WTC11 (cell line): ENCODE measurements around the gene ZFP3. TPM values are rescaled to one million over a fixed set of nuclear protein-coding genes. Genes with fewer than 3 reads are reported as not detected.

ENCODE experiments used
- ATAC-seq: fragments of 200-7000 bp; cut with Tn5 transposase; 2 replicates; pipeline ENCODE4 v1.10.0; 2021; ENCODE audit warnings: mild to moderate bottlenecking, moderate library complexity
- CTCF ChIA-PET: fragments of 300-600 bp; sonication (Branson Sonifier 250); formaldehyde crosslinking; loops from one replicate; lab custom pipeline; 2021; ENCODE audit warnings: antibody characterized with exemption; lab: Charles Lee
- POLR2A ChIA-PET: fragments of 350-600 bp; sonication (Branson Sonifier 250); formaldehyde crosslinking; loops from one replicate; lab custom pipeline; 2021; ENCODE audit warnings: antibody characterized with exemption; lab: Charles Lee
- DNase-seq: peaks from one replicate; pipeline ENCODE4 v3.0.0; 2021; ENCODE audit warnings: low spot score
- H3K27ac Mint-ChIP-seq: 2 replicates; pipeline ENCODE4 v1.8.0; 2021; ENCODE audit warnings: mixed read lengths
- H3K27me3 Mint-ChIP-seq: 2 replicates; pipeline ENCODE4 v1.8.0; 2021; ENCODE audit warnings: low read depth, mild to moderate bottlenecking, moderate library complexity, mixed read lengths
- H3K36me3 Mint-ChIP-seq: 2 replicates; pipeline ENCODE4 v1.8.0; 2021; ENCODE audit warnings: mixed read lengths
- H3K4me1 Mint-ChIP-seq: 2 replicates; pipeline ENCODE4 v1.8.0; 2022; ENCODE audit warnings: mixed read lengths
- H3K4me3 Mint-ChIP-seq: 2 replicates; pipeline ENCODE4 v1.8.0; 2021; ENCODE audit warnings: mild to moderate bottlenecking, moderate library complexity, mixed read lengths
- H3K9me3 Mint-ChIP-seq: 2 replicates; pipeline ENCODE4 v1.8.0; 2021; ENCODE audit warnings: mixed read lengths
- AR ChIP-seq: fragments of 250-450 bp; sonication (Bioruptor Pico); IDR thresholded peaks from 2 replicates; pipeline ENCODE4 v1.9.0; 2021; ENCODE audit warnings: mild to moderate bottlenecking
- ATF1 ChIP-seq: sonication (generic); formaldehyde crosslinking; IDR thresholded peaks from 2 replicates; pipeline ENCODE4 v1.8.1; 2023; ENCODE audit warnings: mild to moderate bottlenecking, moderate library complexity, missing genetic modification reagents
- ATF2 ChIP-seq: sonication (generic); formaldehyde crosslinking; IDR thresholded peaks from 2 replicates; pipeline ENCODE4 v1.8.1; 2022; ENCODE audit warnings: low read depth, missing genetic modification reagents, borderline replicate concordance
- ATF3 ChIP-seq: sonication (generic); formaldehyde crosslinking; conservative IDR thresholded peaks from 2 replicates; pipeline ENCODE4 v1.8.1; 2022; ENCODE audit warnings: mild to moderate bottlenecking, missing genetic modification reagents
- CDX4 ChIP-seq: fragments of 250-450 bp; sonication (Bioruptor Pico); IDR thresholded peaks from 2 replicates; pipeline ENCODE4 v1.9.0; 2021; ENCODE audit warnings: moderate library complexity, mild to moderate bottlenecking, inconsistent platforms, borderline replicate concordance
- CREM ChIP-seq: sonication (generic); formaldehyde crosslinking; IDR thresholded peaks from 2 replicates; pipeline ENCODE4 v1.8.1; 2022; ENCODE audit warnings: mild to moderate bottlenecking, missing genetic modification reagents, moderate library complexity
- E2F5 ChIP-seq: sonication (generic); formaldehyde crosslinking; IDR thresholded peaks from 2 replicates; pipeline ENCODE4 v1.8.1; 2022; ENCODE audit warnings: mild to moderate bottlenecking, moderate library complexity, missing genetic modification reagents
- EMX1 ChIP-seq: fragments of 250-450 bp; sonication (Bioruptor Pico); IDR thresholded peaks from 2 replicates; pipeline ENCODE4 v1.8.0; 2021; ENCODE audit warnings: mild to moderate bottlenecking
- GABPB1 ChIP-seq: sonication (generic); formaldehyde crosslinking; IDR thresholded peaks from 2 replicates; pipeline ENCODE4 v1.8.1; 2023; ENCODE audit warnings: mild to moderate bottlenecking, missing genetic modification reagents
- GTF2I ChIP-seq: fragments of 250-450 bp; sonication (Bioruptor Pico); conservative IDR thresholded peaks from 2 replicates; pipeline ENCODE4 v1.4.0; 2021; ENCODE audit warnings: mild to moderate bottlenecking
- HMGA2 ChIP-seq: fragments of 250-450 bp; sonication (Bioruptor Pico); IDR thresholded peaks from 2 replicates; pipeline ENCODE4 v1.4.0; 2021; ENCODE audit warnings: mild to moderate bottlenecking, moderate library complexity
- IRF2 ChIP-seq: sonication (generic); formaldehyde crosslinking; IDR thresholded peaks from 2 replicates; pipeline ENCODE4 v1.8.0; 2022; ENCODE audit warnings: low read depth, missing genetic modification reagents, borderline replicate concordance
- MYBL2 ChIP-seq: sonication (generic); formaldehyde crosslinking; IDR thresholded peaks from 2 replicates; pipeline ENCODE4 v1.8.1; 2023; ENCODE audit warnings: mild to moderate bottlenecking, moderate library complexity, missing genetic modification reagents
- NR1H2 ChIP-seq: sonication (generic); formaldehyde crosslinking; IDR thresholded peaks from 2 replicates; pipeline ENCODE4 v1.9.0; 2021; ENCODE audit warnings: mild to moderate bottlenecking, moderate library complexity, missing genetic modification reagents
- SOX15 ChIP-seq: fragments of 250-450 bp; sonication (Bioruptor Pico); IDR thresholded peaks from 2 replicates; pipeline ENCODE4 v1.9.0; 2021; ENCODE audit warnings: mild to moderate bottlenecking
- SP1 ChIP-seq: sonication (generic); formaldehyde crosslinking; conservative IDR thresholded peaks from 2 replicates; pipeline ENCODE4 v1.8.1; 2022; ENCODE audit warnings: missing genetic modification reagents
- ZBTB21 ChIP-seq: sonication (generic); formaldehyde crosslinking; IDR thresholded peaks from 2 replicates; pipeline ENCODE4 v1.8.1; 2023; ENCODE audit warnings: mild to moderate bottlenecking, missing genetic modification reagents, borderline replicate concordance
- ZNF232 ChIP-seq: sonication (generic); formaldehyde crosslinking; IDR thresholded peaks from 2 replicates; pipeline ENCODE4 v1.8.0; 2022; ENCODE audit warnings: mild to moderate bottlenecking, missing genetic modification reagents
- ZNF263 ChIP-seq: sonication (generic); formaldehyde crosslinking; IDR thresholded peaks from 2 replicates; pipeline ENCODE4 v1.8.1; 2022; ENCODE audit warnings: low read depth, mild to moderate bottlenecking, moderate library complexity, missing genetic modification reagents
- ZNF416 ChIP-seq: fragments of 250-450 bp; sonication (Bioruptor Pico); IDR thresholded peaks from 2 replicates; pipeline ENCODE4 v1.9.0; 2021; ENCODE audit warnings: mild to moderate bottlenecking, inconsistent platforms
- ZNF512 ChIP-seq: sonication (generic); formaldehyde crosslinking; IDR thresholded peaks from 2 replicates; pipeline ENCODE4 v1.8.1; 2022; ENCODE audit warnings: missing genetic modification reagents, borderline replicate concordance
- total RNA-seq: library from RNA; stranded (reverse); gene quantifications from 3 replicates; pipeline ENCODE4 v1.2.3, GENCODE V29; 2021

Gene ZFP3
- total RNA-seq, 1 experiment from 2014 or later, result 0.66 TPM

- TF ChIP-seq AR (CRISPR knock-in tag) (no peak), ZNF263 (CRISPR knock-in tag) (no peak), ZBTB21 (CRISPR knock-in tag) (no peak)
Measured at GRCh38 chr17:5035315-5035714, 43.0 kb upstream of the ZFP3 start, which contains the start of gene SLC52A1 (continued).

- Mint-ChIP-seq H3K9me3 (no peaks in the 10 kb centered on the region), H3K4me3 (no peak overlapping the region), H3K27ac (no peak overlapping the region), H3K36me3 (no peaks in the 10 kb centered on the region), H3K27me3 (no peaks in the 10 kb centered on the region), H3K4me1 (no peaks in the 10 kb centered on the region)
- TF ChIP-seq E2F5 (CRISPR knock-in tag) (no peak), ATF3 (CRISPR knock-in tag) (no peak), GABPB1 (CRISPR knock-in tag) (no peak), EMX1 (no peak), MYBL2 (no peak), ATF1 (CRISPR knock-in tag) (no peak), NR1H2 (no peak), SOX15 (CRISPR knock-in tag) (no peak), SP1 (no peak), CREM (CRISPR knock-in tag) (no peak), ZNF416 (no peak), HMGA2 (CRISPR knock-in tag) (no peak), ZNF232 (CRISPR knock-in tag) (no peak), ZNF512 (CRISPR knock-in tag) (no peak)
- no peak for ATAC-seq
- ChIA-PET CTCF (no interaction called here), POLR2A (no interaction called here)
- DNase-seq, result no peak
Measured at GRCh38 chr17:5042157-5043022, 35.9 kb upstream of the ZFP3 start.

- CTCF ChIA-PET, result interaction anchor here (0.6 to 1.3 kb wide), 3 partner anchors 18 to 783 kb away, joined by 3 to 4 read pairs (median 4); partner anchors contain the start of gene SPAG7
- Mint-ChIP-seq H3K36me3 (no peaks in the 10 kb centered on the region), H3K4me1 (no peaks in the 10 kb centered on the region), H3K27ac (no peak overlapping the region), H3K9me3 (no peaks in the 10 kb centered on the region), H3K4me3 (no peak overlapping the region), H3K27me3 (no peaks in the 10 kb centered on the region)
- ATAC-seq (peak; percentile 86), DNase-seq (peak; percentile 40)
- no peak for TF ChIP-seq GTF2I (CRISPR knock-in tag)
- no peak for TF ChIP-seq IRF2 (CRISPR knock-in tag)
- no peak for TF ChIP-seq SP1
- TF ChIP-seq ZBTB21 (CRISPR knock-in tag), result no peak
- TF ChIP-seq ATF2 (CRISPR knock-in tag), result no peak
- TF ChIP-seq CDX4 (CRISPR knock-in tag), result no peak
- POLR2A ChIA-PET, result no interaction called here
Measured at GRCh38 chr17:5043524-5043923, 34.7 kb upstream of the ZFP3 start.
